OCI-LY3 (cell line): ENCODE measurements around the gene DTD2.

Experiments used
- H2AFZ ChIP-seq: fragments of 200-600, 300-600 bp; shearing (Covaris generic); 2 replicates; pipeline ENCODE4 v1.6.0; 2014; ENCODE audit warnings: antibody characterized with exemption, low read depth, low read length
- H3K27ac ChIP-seq: fragments of 200-600, 300-600 bp; sonication (generic); 2 replicates; pipeline ENCODE4 v1.5.1; 2014; ENCODE audit warnings: mild to moderate bottlenecking, low read length, moderate library complexity, mixed read lengths
- H3K27me3 ChIP-seq: fragments of 200-600, 300-600 bp; sonication (generic); 2 replicates; pipeline ENCODE4 v1.6.1; 2014; ENCODE audit warnings: low read depth, low read length, mixed read lengths
- H3K36me3 ChIP-seq: fragments of 200-600, 300-600 bp; sonication (generic); replicated peaks from 2 replicates; pipeline ENCODE3; 2014; ENCODE audit warnings: low read depth, low read length, mixed read lengths
- H3K4me1 ChIP-seq: fragments of 300-600, 200-600 bp; sonication (generic); 2 replicates; pipeline ENCODE4 v1.6.1; 2014; ENCODE audit warnings: low read length, mixed read lengths
- H3K4me2 ChIP-seq: fragments of 200-600, 300-600 bp; sonication (generic); 2 replicates; pipeline ENCODE4 v1.6.1; 2014; ENCODE audit warnings: low read length, mixed read lengths
- H3K4me3 ChIP-seq: fragments of 300-600, 200-600 bp; sonication (generic); 2 replicates; pipeline ENCODE4 v1.5.1; 2014; ENCODE audit warnings: antibody characterized with exemption, mild to moderate bottlenecking, low read length, moderate library complexity
- H3K79me2 ChIP-seq: fragments of 300-600, 200-600 bp; shearing (Covaris generic); 2 replicates; pipeline ENCODE4 v1.6.1; 2014; ENCODE audit warnings: mild to moderate bottlenecking, low read length, mixed read lengths
- H3K9ac ChIP-seq: fragments of 300-600, 200-600 bp; shearing (Covaris generic); 2 replicates; pipeline ENCODE4 v1.6.0; 2014; ENCODE audit warnings: mild to moderate bottlenecking, low read length, moderate library complexity
- H3K9me3 ChIP-seq: fragments of 200-600, 300-600 bp; shearing (Covaris generic); 2 replicates; pipeline ENCODE4 v1.6.1; 2014; ENCODE audit warnings: low read length, mixed read lengths; ENCODE audit not compliant: insufficient read depth
- H4K20me1 ChIP-seq: fragments of 200-600, 300-600 bp; sonication (generic); 2 replicates; pipeline ENCODE4 v1.6.1; 2016; ENCODE audit warnings: low read length, mixed read lengths; ENCODE audit not compliant: insufficient read depth
- EZH2phosphoT487 ChIP-seq: fragments of 200-600 bp; shearing (Covaris generic); IDR thresholded peaks from 2 replicates; pipeline ENCODE4 v1.6.1; 2018; ENCODE audit warnings: antibody characterized with exemption, mixed run types, low read depth
- TF ChIP-seq, protein P1 (sequence below): fragments of 200-600, 300-600 bp; sonication (generic); IDR thresholded peaks from 2 replicates; pipeline ENCODE4 v1.5.1; 2014; ENCODE audit warnings: antibody characterized with exemption, low read length, low read depth

The DTD2 gene

DNA sequence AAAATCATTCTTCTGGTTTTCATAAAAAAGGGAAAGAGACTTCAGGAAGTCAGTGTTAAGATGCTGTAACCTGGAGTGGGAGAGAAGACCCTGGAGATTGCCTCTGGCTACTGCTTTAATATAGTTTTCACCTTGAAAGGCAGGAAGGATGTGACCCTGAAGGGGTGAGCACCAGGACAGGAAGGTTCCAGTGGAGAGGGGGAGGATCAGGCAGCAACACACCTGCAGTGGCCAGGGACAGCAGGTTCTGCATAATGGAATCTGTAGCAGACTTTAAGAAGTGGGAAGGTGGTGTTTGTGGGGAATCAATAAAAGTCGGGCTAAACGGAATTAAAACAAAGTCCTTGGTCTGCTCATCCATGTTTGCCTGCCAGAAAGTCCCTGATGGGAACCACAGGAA lies 30.6 kb downstream of the DTD2 start:
- Histone ChIP-seq H3K9ac (no peak overlapping the region), H3K9me3 (no peaks in the 10 kb centered on the region), H3K4me1 (peaks cover 1% of the 10 kb centered on the region; the same call in 1 of the 2 replicates), H3K4me2 (no peak overlapping the region), H3K79me2 (no peaks in the 10 kb centered on the region), H3K27ac (no peak overlapping the region), H3K4me3 (no peak overlapping the region), H3K27me3 (no peaks in the 10 kb centered on the region), H3K36me3 (no peaks in the 10 kb centered on the region), H2AFZ (no peak overlapping the region), H4K20me1 (no peaks in the 10 kb centered on the region)
- TF ChIP-seq EZH2phosphoT487: no peak
- TF ChIP-seq, protein P1, sequence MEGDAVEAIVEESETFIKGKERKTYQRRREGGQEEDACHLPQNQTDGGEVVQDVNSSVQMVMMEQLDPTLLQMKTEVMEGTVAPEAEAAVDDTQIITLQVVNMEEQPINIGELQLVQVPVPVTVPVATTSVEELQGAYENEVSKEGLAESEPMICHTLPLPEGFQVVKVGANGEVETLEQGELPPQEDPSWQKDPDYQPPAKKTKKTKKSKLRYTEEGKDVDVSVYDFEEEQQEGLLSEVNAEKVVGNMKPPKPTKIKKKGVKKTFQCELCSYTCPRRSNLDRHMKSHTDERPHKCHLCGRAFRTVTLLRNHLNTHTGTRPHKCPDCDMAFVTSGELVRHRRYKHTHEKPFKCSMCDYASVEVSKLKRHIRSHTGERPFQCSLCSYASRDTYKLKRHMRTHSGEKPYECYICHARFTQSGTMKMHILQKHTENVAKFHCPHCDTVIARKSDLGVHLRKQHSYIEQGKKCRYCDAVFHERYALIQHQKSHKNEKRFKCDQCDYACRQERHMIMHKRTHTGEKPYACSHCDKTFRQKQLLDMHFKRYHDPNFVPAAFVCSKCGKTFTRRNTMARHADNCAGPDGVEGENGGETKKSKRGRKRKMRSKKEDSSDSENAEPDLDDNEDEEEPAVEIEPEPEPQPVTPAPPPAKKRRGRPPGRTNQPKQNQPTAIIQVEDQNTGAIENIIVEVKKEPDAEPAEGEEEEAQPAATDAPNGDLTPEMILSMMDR: no peak

DNA sequence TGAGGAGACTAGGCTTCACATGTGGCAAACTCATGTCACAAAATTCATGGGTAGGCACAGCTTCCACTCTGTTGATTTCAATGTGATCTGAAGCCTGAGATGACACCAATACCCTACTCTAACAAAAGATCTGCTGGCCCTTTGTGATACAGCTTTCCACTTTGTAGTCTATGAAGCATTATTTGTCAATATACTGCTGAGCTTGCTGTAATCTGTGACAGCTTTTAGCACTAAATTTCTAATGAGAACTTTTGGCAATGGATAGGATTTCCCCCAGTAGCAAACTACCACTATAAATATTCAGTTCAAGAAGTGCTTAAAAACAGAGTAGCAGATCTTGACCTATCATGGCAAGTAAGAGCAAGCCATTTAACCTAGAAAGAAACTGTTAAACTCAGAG lies 31.4 kb downstream of the DTD2 start:
- Histone ChIP-seq H4K20me1 (no peaks in the 10 kb centered on the region), H3K4me3 (no peak overlapping the region), H3K4me2 (no peak overlapping the region), H2AFZ (no peak overlapping the region), H3K27me3 (no peaks in the 10 kb centered on the region), H3K27ac (no peak overlapping the region), H3K9ac (no peak overlapping the region), H3K79me2 (no peaks in the 10 kb centered on the region), H3K9me3 (no peaks in the 10 kb centered on the region), H3K36me3 (no peaks in the 10 kb centered on the region), H3K4me1 (peaks cover 8% of the 10 kb centered on the region)
- TF ChIP-seq, protein P1: no peak
- TF ChIP-seq EZH2phosphoT487: no peak

DNA sequence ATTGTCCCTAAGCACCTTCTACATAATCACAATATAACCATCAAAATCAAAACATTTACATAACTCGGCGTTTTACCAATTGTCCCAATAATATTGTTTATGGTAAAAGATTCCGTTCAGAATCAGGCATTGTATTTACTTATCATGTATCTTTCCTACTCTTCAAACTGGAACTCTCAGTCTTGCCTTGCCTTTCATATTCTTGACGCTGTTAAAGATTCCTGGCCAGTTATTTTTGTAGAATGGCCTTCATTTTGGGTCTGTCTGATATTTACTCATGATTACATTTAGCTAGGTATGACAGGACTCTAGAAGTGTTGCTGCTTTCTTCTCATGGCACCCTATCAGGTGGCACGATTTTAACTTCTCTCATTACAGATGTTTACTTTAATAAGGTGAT lies 36.1 kb downstream of the DTD2 start:
- H3K27me3 ChIP-seq: no peaks in the 10 kb centered on the region
- H3K4me2 ChIP-seq: peak overlapping the region; percentile 74
- no peaks in the 10 kb centered on the region for H3K9me3 ChIP-seq
- peak overlapping the region; percentile 90 for H3K4me3 ChIP-seq
- peak overlapping the region; percentile 77 for H3K9ac ChIP-seq
- TF ChIP-seq, protein P1: no peak
- TF ChIP-seq EZH2phosphoT487: no peak
- peak overlapping the region; percentile 85 for H3K27ac ChIP-seq
- no peaks in the 10 kb centered on the region for H4K20me1 ChIP-seq
- peaks cover 13% of the 10 kb centered on the region for H3K4me1 ChIP-seq
- peak overlapping the region; percentile 79 for H2AFZ ChIP-seq
- no peaks in the 10 kb centered on the region for H3K79me2 ChIP-seq
- no peaks in the 10 kb centered on the region for H3K36me3 ChIP-seq

DNA sequence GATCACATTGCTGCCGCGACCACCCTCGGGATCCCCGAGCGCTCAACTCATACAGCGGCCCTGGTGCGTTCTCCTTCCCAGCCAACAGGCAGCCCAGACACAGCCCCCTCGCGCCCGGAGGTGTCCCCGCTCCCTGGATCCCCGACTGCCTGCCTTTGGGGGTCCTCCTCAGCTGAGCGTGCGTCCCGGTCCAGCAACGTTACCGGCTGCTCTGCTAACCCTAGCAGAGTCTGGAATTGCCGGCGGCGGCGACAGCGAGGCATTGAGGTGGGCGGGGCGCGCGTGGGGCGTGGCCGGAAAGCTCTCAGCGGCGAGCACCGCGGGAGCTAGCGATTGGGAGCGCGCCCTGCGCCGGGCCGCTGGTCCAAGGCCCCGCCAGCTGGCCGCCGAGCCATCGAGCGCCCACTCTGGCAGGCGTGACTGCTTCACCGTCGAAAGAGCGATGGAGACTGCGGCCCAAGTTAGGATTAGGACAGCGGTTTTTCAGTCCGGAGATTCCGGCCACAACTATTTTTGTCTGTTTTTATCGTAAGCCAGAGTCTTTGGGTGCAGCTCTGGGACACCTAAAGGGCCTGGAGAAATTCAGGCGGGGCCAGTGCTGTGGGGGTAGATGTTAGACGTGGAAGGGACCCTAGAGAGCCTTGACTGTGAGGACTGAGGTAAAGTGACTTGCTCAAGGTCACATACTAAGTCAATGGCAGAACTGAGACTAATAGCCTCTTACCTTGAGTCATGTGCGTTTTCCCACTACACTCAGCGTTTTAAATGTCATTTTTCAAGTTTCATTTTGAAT lies 36.8 kb downstream of the DTD2 start, which contains the start of gene HEATR5A:
Gene HEATR5A (minus strand): TSS at position 232 of the 793 bp plus-strand sequence. CDS start 17,575 bp downstream, outside the sequence.
- H3K27ac ChIP-seq: peak within 1 kb of the TSS; percentile 85

More for the DNA sequence above, 36.8 kb downstream of the DTD2 start, which contains the start of gene HEATR5A:
- no peaks in the 10 kb centered on the region for H4K20me1 ChIP-seq
- H3K79me2 ChIP-seq: no peaks in the 10 kb centered on the region
- H2AFZ ChIP-seq: peak within 1 kb of the TSS; percentile 79
- no peaks in the 10 kb centered on the region for H3K9me3 ChIP-seq
- no peaks in the 10 kb centered on the region for H3K27me3 ChIP-seq
- TF ChIP-seq, protein P1: peak; percentile 21
- TF ChIP-seq EZH2phosphoT487: no peak
- peak within 1 kb of the TSS; percentile 74 for H3K4me2 ChIP-seq
- H3K4me1 ChIP-seq: peaks cover 13% of the 10 kb centered on the region
- peak within 1 kb of the TSS; percentile 77 for H3K9ac ChIP-seq
- peak within 1 kb of the TSS; percentile 90 for H3K4me3 ChIP-seq
- no peaks in the 10 kb centered on the region for H3K36me3 ChIP-seq
